HG02970 (cell line): ENCODE measurements around the gene KCNC1.

Experiments
- ATAC-seq: cut with Tn5 transposase; IDR thresholded peaks from one replicate; pipeline ENCODE4 v1.9.1; 2021; ENCODE audit warnings: mild to moderate bottlenecking, moderate library complexity, moderate number of reproducible peaks; ENCODE audit not compliant: unreplicated experiment, low FRiP score

Gene KCNC1

DNA sequence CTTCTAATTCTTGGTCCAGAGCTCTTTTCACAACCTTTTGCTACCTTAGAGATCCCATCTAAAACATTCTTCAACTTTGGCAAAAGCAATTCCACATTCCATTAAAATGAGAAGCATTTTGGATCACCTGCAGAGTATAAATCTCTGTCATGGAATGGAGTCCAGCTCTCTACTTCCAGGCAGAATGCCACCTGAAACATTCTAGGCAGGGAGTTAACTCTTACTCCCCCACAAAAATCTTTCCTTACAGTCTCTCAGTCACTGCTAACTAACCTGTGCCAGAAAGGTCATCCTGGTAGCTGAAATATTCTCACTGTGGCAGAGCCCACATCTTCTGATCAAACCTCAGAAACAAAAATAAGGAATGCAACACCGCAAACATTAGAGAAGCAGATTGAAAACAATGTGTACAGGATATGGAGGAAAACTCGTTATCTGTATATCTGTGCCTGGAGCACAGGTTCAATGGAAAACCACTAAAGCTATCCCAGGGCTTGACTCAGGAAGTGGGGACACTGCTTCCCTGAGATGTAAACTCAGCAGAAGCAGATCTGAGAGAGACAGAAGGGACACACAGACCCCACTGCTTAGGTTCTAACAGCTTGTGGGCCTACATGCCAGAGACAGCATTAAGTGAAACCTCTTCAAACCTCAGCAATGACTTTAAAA lies 78.9 kb downstream of the KCNC1 start:
- ATAC-seq: no peak

GRCh38 chr11:17814546-17814945 lies 80.0 kb downstream of the KCNC1 start:
- no peak for ATAC-seq

- no peak for ATAC-seq
These were observed 81.8 kb downstream of the KCNC1 start for GRCh38 chr11:17816232-17816931.

DNA sequence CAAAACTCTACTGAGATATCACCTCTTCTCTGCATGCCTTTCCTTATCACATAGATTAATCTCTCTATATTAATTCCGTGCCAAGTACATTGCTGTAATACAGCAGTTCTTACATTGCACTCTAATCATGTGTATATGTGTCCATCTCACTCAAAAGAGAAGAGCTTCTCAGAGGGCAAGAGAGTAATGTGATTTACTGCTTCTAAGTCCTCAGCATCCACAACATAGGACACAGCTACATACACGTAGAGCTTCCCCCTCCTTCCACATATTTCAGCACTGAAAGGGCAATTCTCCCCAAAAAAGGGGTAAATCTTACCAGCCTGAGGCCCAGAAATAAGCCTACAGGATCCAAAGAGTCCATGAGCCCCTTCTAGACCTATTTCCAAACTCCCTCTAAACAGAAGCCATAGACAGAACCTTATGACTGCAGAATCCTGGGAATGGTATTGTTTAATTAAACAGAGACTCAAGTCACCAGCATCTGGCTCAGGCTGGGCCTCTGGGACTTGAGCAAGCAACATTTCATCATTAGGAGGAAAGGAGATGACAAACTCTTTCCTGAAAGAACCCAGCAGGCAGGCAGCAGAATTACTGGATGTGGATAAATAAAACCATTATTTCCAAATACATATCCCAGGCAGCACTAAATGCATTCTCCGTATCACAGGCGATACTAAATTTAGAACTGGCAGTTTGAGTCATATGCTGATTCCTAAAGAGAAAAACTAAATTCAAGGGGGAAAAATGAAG lies 87.2 kb downstream of the KCNC1 start:
- ATAC-seq: no peak

DNA sequence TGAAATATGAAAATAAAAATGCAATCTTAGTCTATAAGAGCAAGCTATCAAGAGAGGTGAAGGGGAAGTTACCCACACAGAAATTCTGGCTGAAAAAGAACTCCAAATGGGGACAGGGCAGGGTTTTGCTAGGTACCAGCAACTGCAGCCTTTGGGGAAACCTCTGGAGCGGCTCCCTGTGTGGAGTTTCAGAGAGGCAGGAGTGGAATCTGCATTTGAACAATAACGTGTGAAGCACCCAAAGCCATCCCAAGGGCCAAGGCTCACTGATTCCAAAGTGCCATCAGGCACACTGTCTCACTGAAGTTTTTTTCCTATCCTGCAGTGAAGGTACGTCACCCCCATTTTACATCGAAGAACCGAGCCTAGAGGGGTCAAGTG lies 87.8 kb downstream of the KCNC1 start:
- no peak for ATAC-seq

DNA sequence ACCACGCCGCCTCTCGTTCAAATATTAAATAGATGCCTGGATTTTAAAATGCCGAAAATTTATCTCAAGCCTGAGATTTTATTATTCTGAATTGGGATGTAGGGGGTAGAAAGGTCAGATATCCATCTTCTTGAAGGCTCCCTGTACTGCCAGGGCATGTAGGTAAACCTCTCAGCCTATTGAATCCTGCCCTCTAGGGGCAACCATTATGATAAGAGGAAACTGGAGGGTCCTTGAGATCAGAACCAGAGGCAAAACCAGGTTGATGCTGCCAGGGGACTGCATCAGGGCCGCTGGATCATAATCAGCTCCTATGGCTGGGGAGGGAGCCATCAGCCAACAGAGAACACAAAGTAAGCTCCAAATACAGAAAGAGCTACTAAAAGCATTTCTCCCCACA lies 92.4 kb downstream of the KCNC1 start:
- ATAC-seq: no peak

GRCh38 chr11:17828311-17828751 lies 93.8 kb downstream of the KCNC1 start:
- ATAC-seq: no peak

- no peak for ATAC-seq
These were observed 96.6 kb downstream of the KCNC1 start for GRCh38 chr11:17831228-17831627.

DNA sequence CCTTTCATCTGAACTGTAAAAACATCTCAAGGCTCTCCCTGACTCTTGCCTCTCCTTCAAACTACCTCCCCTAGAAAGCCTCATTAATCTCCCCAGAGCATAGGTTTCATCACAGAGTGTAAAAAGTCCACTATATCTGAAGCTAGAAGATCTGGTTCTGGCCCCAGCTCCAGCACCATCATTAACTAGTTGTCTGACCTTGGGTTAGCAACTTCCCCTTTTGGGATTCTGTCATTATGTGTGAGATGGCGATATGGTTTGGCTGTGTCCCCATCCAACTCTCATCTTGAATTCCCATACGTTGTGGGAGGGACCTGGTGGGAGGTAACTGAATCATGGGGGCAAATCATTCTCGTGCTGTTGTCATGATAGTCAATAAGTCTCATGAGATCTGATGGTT lies 97.3 kb downstream of the KCNC1 start:
- no peak for ATAC-seq
